Natural killer cell (primary cell): ENCODE results near the gene HBP1. TPM values are rescaled to one million over a fixed set of nuclear protein-coding genes. Genes with fewer than 3 reads are reported as not detected.

ENCODE experiments used
- ATAC-seq, 3 donors: fragments of 150-1000 bp in 2 of 3; fragments of 200-7000 bp in 1 of 3; cut with Tn5 transposase; 1 replicate in 1 of 3; 2 replicates in 2 of 3; pipeline ENCODE4 v1.10.0; 2021; ENCODE audit warnings: mild to moderate bottlenecking in 2 of 3, moderate library complexity in 2 of 3
- DNase-seq, 2 donors: peaks; one replicate each; pipeline versions ENCODE4 v3.0.0 to v3.0.0-alpha.2; 2013 to 2021; ENCODE audit warnings: mixed read lengths in 1 of 2
- H3K27ac ChIP-seq: one replicate; pipeline ENCODE4 v1.5.1; 2013; ENCODE audit warnings: mild to moderate bottlenecking, low read length
- H3K27me3 ChIP-seq: one replicate; pipeline ENCODE4 v1.6.1; 2013; ENCODE audit warnings: low read length; ENCODE audit not compliant: control insufficient read depth, insufficient read depth
- H3K36me3 ChIP-seq: one replicate; pipeline ENCODE4 v1.6.1; 2013; ENCODE audit warnings: low read length; ENCODE audit not compliant: control insufficient read depth, insufficient read depth
- H3K4me1 ChIP-seq: one replicate; pipeline ENCODE4 v1.6.1; 2013; ENCODE audit warnings: low read length; ENCODE audit not compliant: control insufficient read depth, insufficient read depth
- H3K4me3 ChIP-seq: one replicate; pipeline ENCODE4 v1.5.1; 2013; ENCODE audit warnings: low read length
- H3K9me3 ChIP-seq: one replicate; pipeline ENCODE4 v1.6.1; 2013; ENCODE audit warnings: low read length; ENCODE audit not compliant: control insufficient read depth, insufficient read depth
- H3K27ac Mint-ChIP-seq, 2 donors: one replicate each; pipeline ENCODE4 v1.8.0; 2022; ENCODE audit warnings: mild to moderate bottlenecking in 2 of 2, mixed read lengths in 2 of 2, moderate library complexity in 1 of 2
- H3K27me3 Mint-ChIP-seq, 2 donors: one replicate each; pipeline ENCODE4 v1.8.0; 2022; ENCODE audit warnings: low read depth in 2 of 2, mixed read lengths in 2 of 2
- H3K36me3 Mint-ChIP-seq: one replicate; pipeline ENCODE4 v1.8.0; 2022; ENCODE audit warnings: mixed read lengths
- H3K4me1 Mint-ChIP-seq, 2 donors: one replicate each; pipeline ENCODE4 v1.8.0; 2022; ENCODE audit warnings: mixed read lengths in 2 of 2
- H3K4me3 Mint-ChIP-seq: one replicate; pipeline ENCODE4 v1.8.0; 2022; ENCODE audit warnings: mild to moderate bottlenecking, moderate library complexity, mixed read lengths
- H3K9me3 Mint-ChIP-seq, 2 donors: one replicate each; pipeline ENCODE4 v1.8.0; 2022; ENCODE audit warnings: mixed read lengths in 2 of 2
- CTCF ChIP-seq: fragments of 200-600 bp; IDR thresholded peaks from one replicate; pipeline ENCODE4 v1.8.0; 2022; ENCODE audit warnings: antibody characterized with exemption
- WGBS: methylation state at CpG from one replicate; pipeline ENCODE4 v1.1.7; 2013; ENCODE audit warnings: missing lambda C conversion rate; ENCODE audit not compliant: insufficient coverage; 5-methylcytosine and 5-hydroxymethylcytosine counted together
- intact Hi-C: fragments of 100-400 bp; cut with micrococcal nuclease; formaldehyde crosslinking; loops from one replicate; pipeline ENCODE4 v1.14.2; 2022
- total RNA-seq, 4 donors: library from RNA; stranded (reverse); fragments of 120-200 nt in 1 of 4; gene quantifications; one replicate each; pipeline versions ENCODE4 v1.2.3 to v1.2.4, GENCODE V29; 2013 to 2022

Gene HBP1
- total RNA-seq, 3 donors from 2014 or later (not counting 1 experiment from before 2014, with no cell fraction given): 186 to 249 (median 243) TPM

GRCh38 chr7:107228291-107228690 lies 59.5 kb downstream of the HBP1 start:
- Histone ChIP-seq H3K27me3 (no peaks in the 10 kb centered on the region), H3K36me3 (peaks cover 12% of the 10 kb centered on the region), H3K9me3 (no peaks in the 10 kb centered on the region), H3K4me3 (no peak overlapping the region), H3K4me1 (no peaks in the 10 kb centered on the region), H3K27ac (no peak overlapping the region)
- Mint-ChIP-seq H3K27me3 (no peaks in the 10 kb centered on the region), H3K4me1 (no peaks in the 10 kb centered on the region), H3K9me3 (no peaks in the 10 kb centered on the region), H3K4me3 (no peak overlapping the region), H3K36me3 (no peaks in the 10 kb centered on the region), H3K27ac (no peak overlapping the region)
- 100% methylated on average over 1 of the region's 2 CpGs for WGBS
- intact Hi-C loops: no loop called here
- ATAC-seq: no peak
- DNase-seq: no peak
- TF ChIP-seq CTCF: no peak

GRCh38 chr7:107230334-107230733 lies 61.5 kb downstream of the HBP1 start:
- no peak overlapping the region for H3K4me3 ChIP-seq
- no peaks in the 10 kb centered on the region for H3K27me3 Mint-ChIP-seq
- H3K4me3 Mint-ChIP-seq: no peak overlapping the region
- no peak overlapping the region for H3K27ac Mint-ChIP-seq
- H3K27me3 ChIP-seq: no peaks in the 10 kb centered on the region
- intact Hi-C loops: no loop called here
- H3K9me3 ChIP-seq: no peaks in the 10 kb centered on the region
- no peak for TF ChIP-seq CTCF
- no peaks in the 10 kb centered on the region for H3K4me1 Mint-ChIP-seq
- ATAC-seq: no peak
- peaks cover 18% of the 10 kb centered on the region for H3K36me3 ChIP-seq
- no peaks in the 10 kb centered on the region for H3K36me3 Mint-ChIP-seq
- H3K9me3 Mint-ChIP-seq: no peaks in the 10 kb centered on the region
- WGBS: no CpG with 5 or more reads among the region's 3 CpGs
- H3K27ac ChIP-seq: no peak overlapping the region
- H3K4me1 ChIP-seq: no peaks in the 10 kb centered on the region
- DNase-seq: no peak

- H3K4me3 ChIP-seq: no peak overlapping the region
- H3K36me3 ChIP-seq: peaks cover 21% of the 10 kb centered on the region
- TF ChIP-seq CTCF: no peak
- H3K9me3 Mint-ChIP-seq: no peaks in the 10 kb centered on the region
- H3K27ac Mint-ChIP-seq: no peak overlapping the region
- intact Hi-C loops: no loop called here
- no peaks in the 10 kb centered on the region for H3K4me1 ChIP-seq
- no peaks in the 10 kb centered on the region for H3K9me3 ChIP-seq
- ATAC-seq (no peak), DNase-seq (no peak)
- H3K27me3 ChIP-seq: no peaks in the 10 kb centered on the region
- 83% methylated on average over 4 of the region's 7 CpGs for WGBS
- no peaks in the 10 kb centered on the region for H3K36me3 Mint-ChIP-seq
- H3K27ac ChIP-seq: no peak overlapping the region
- H3K4me1 Mint-ChIP-seq: no peaks in the 10 kb centered on the region
- H3K27me3 Mint-ChIP-seq: no peaks in the 10 kb centered on the region
- H3K4me3 Mint-ChIP-seq: no peak overlapping the region
Observed at GRCh38 chr7:107232568-107233090, 63.8 kb downstream of the HBP1 start.

GRCh38 chr7:107233174-107233573 lies 64.4 kb downstream of the HBP1 start:
- no peaks in the 10 kb centered on the region for H3K9me3 ChIP-seq
- ATAC-seq (no peak), DNase-seq (no peak)
- H3K27ac ChIP-seq: no peak overlapping the region
- no peaks in the 10 kb centered on the region for H3K4me1 ChIP-seq
- H3K36me3 ChIP-seq: peaks cover 22% of the 10 kb centered on the region
- WGBS: 88% methylated on average over 3 of the region's 4 CpGs
- no peaks in the 10 kb centered on the region for H3K9me3 Mint-ChIP-seq
- intact Hi-C loops: no loop called here
- H3K4me3 Mint-ChIP-seq: no peak overlapping the region
- H3K4me3 ChIP-seq: no peak overlapping the region
- H3K27me3 ChIP-seq: no peaks in the 10 kb centered on the region
- H3K27me3 Mint-ChIP-seq: no peaks in the 10 kb centered on the region
- no peaks in the 10 kb centered on the region for H3K36me3 Mint-ChIP-seq
- no peak overlapping the region for H3K27ac Mint-ChIP-seq
- no peak for TF ChIP-seq CTCF
- no peaks in the 10 kb centered on the region for H3K4me1 Mint-ChIP-seq
